ENCODE measurements around the gene HSPB7. TPM values are rescaled to one million over a fixed set of nuclear protein-coding genes. Genes with fewer than 3 reads are reported as not detected.

HSPB7 gene
- total and polyA plus RNA-seq, 2 experiments from 2014 or later: 0.13 TPM; not detected in 1

DNA sequence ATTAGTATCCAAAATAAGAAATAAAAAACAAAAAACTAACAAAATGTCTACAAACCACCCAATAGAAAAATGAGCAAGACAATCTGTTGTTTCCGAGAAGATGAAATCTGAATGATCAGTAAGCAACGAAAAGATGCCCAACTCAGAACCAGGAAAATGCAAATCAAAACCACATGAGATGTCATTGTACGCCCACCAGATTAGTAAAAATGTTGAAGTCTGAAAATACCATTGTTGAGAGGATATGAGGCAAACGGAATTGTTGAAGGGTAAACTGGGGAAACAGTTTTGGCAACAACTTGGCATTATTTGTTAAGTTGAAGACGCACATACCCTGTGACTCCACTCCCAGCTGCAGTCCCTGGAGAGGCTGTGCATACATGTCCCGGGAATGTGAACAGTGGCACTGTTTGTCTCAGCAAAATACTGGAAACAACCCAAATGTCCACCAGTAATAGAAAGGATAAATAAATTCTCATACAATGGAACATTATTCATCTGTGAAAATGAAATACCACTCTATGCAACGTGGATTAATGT is 52.5 kb downstream of the HSPB7 start:
- H4K20me1 ChIP-seq (replicated peaks; ENCODE audit: insufficient read depth): peaks cover 17% of the 10 kb centered on the region; the same call in 1 of the 2 replicates
- no peak overlapping the region for H3K4me3 ChIP-seq
- no peak overlapping the region for H2AFZ ChIP-seq
- peaks cover 25% of the 10 kb centered on the region for H3K36me3 Mint-ChIP-seq (ENCODE audit: low read depth)
- H3K4me1 Mint-ChIP-seq: peaks cover 10% of the 10 kb centered on the region
- no peaks in the 10 kb centered on the region for H3K9me2 ChIP-seq (ENCODE audit: insufficient read depth)
- H3K79me2 ChIP-seq (replicated peaks; ENCODE audit: insufficient read depth): 0 out of 2 replicates have a peak, but pooled peaks cover 3% of the 10 kb centered on the region
- no peak overlapping the region for H3K4me3 Mint-ChIP-seq
- H3K27me3 Mint-ChIP-seq (ENCODE audit: insufficient read depth, low read depth, poor library complexity): peaks cover 11% of the 10 kb centered on the region
- no peaks in the 10 kb centered on the region for H3K27me3 ChIP-seq (ENCODE audit: insufficient read depth)
- no peaks in the 10 kb centered on the region for H3K4me1 ChIP-seq (ENCODE audit: insufficient read depth)
- H3K36me3 ChIP-seq (ENCODE audit: insufficient read depth): no peaks in the 10 kb centered on the region; the same call in 1 of the 2 replicates
- no peak for DNase-seq (ENCODE audit: low spot score)
- peaks cover 15% of the 10 kb centered on the region for H3K9me3 Mint-ChIP-seq
- no peak overlapping the region for H3K4me2 ChIP-seq
- no peak overlapping the region for H3K27ac Mint-ChIP-seq
- no peak for ATAC-seq
- no peaks in the 10 kb centered on the region for H3F3A ChIP-seq (replicated peaks; ENCODE audit: low read depth)
- H3K27ac ChIP-seq (ENCODE audit: low read depth): no peak overlapping the region
- no peak for TF ChIP-seq NANOG (IDR thresholded peaks at IDR 0.05; ENCODE audit: borderline replicate concordance)
- TF ChIP-seq CREB1 (CRISPR knock-in tag; IDR thresholded peaks at IDR 0.05; ENCODE audit: low read depth): no peak
- TF ChIP-seq, protein P1, sequence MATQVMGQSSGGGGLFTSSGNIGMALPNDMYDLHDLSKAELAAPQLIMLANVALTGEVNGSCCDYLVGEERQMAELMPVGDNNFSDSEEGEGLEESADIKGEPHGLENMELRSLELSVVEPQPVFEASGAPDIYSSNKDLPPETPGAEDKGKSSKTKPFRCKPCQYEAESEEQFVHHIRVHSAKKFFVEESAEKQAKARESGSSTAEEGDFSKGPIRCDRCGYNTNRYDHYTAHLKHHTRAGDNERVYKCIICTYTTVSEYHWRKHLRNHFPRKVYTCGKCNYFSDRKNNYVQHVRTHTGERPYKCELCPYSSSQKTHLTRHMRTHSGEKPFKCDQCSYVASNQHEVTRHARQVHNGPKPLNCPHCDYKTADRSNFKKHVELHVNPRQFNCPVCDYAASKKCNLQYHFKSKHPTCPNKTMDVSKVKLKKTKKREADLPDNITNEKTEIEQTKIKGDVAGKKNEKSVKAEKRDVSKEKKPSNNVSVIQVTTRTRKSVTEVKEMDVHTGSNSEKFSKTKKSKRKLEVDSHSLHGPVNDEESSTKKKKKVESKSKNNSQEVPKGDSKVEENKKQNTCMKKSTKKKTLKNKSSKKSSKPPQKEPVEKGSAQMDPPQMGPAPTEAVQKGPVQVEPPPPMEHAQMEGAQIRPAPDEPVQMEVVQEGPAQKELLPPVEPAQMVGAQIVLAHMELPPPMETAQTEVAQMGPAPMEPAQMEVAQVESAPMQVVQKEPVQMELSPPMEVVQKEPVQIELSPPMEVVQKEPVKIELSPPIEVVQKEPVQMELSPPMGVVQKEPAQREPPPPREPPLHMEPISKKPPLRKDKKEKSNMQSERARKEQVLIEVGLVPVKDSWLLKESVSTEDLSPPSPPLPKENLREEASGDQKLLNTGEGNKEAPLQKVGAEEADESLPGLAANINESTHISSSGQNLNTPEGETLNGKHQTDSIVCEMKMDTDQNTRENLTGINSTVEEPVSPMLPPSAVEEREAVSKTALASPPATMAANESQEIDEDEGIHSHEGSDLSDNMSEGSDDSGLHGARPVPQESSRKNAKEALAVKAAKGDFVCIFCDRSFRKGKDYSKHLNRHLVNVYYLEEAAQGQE (IDR thresholded peaks at IDR 0.05; ENCODE audit: unreplicated experiment): no peak
- TF ChIP-seq POLR2AphosphoS5 (IDR thresholded peaks at IDR 0.05; ENCODE audit: low read depth): no peak
- TF ChIP-seq, protein P2, sequence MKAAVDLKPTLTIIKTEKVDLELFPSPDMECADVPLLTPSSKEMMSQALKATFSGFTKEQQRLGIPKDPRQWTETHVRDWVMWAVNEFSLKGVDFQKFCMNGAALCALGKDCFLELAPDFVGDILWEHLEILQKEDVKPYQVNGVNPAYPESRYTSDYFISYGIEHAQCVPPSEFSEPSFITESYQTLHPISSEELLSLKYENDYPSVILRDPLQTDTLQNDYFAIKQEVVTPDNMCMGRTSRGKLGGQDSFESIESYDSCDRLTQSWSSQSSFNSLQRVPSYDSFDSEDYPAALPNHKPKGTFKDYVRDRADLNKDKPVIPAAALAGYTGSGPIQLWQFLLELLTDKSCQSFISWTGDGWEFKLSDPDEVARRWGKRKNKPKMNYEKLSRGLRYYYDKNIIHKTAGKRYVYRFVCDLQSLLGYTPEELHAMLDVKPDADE (IDR thresholded peaks at IDR 0.05): no peak
- TF ChIP-seq, protein P3, sequence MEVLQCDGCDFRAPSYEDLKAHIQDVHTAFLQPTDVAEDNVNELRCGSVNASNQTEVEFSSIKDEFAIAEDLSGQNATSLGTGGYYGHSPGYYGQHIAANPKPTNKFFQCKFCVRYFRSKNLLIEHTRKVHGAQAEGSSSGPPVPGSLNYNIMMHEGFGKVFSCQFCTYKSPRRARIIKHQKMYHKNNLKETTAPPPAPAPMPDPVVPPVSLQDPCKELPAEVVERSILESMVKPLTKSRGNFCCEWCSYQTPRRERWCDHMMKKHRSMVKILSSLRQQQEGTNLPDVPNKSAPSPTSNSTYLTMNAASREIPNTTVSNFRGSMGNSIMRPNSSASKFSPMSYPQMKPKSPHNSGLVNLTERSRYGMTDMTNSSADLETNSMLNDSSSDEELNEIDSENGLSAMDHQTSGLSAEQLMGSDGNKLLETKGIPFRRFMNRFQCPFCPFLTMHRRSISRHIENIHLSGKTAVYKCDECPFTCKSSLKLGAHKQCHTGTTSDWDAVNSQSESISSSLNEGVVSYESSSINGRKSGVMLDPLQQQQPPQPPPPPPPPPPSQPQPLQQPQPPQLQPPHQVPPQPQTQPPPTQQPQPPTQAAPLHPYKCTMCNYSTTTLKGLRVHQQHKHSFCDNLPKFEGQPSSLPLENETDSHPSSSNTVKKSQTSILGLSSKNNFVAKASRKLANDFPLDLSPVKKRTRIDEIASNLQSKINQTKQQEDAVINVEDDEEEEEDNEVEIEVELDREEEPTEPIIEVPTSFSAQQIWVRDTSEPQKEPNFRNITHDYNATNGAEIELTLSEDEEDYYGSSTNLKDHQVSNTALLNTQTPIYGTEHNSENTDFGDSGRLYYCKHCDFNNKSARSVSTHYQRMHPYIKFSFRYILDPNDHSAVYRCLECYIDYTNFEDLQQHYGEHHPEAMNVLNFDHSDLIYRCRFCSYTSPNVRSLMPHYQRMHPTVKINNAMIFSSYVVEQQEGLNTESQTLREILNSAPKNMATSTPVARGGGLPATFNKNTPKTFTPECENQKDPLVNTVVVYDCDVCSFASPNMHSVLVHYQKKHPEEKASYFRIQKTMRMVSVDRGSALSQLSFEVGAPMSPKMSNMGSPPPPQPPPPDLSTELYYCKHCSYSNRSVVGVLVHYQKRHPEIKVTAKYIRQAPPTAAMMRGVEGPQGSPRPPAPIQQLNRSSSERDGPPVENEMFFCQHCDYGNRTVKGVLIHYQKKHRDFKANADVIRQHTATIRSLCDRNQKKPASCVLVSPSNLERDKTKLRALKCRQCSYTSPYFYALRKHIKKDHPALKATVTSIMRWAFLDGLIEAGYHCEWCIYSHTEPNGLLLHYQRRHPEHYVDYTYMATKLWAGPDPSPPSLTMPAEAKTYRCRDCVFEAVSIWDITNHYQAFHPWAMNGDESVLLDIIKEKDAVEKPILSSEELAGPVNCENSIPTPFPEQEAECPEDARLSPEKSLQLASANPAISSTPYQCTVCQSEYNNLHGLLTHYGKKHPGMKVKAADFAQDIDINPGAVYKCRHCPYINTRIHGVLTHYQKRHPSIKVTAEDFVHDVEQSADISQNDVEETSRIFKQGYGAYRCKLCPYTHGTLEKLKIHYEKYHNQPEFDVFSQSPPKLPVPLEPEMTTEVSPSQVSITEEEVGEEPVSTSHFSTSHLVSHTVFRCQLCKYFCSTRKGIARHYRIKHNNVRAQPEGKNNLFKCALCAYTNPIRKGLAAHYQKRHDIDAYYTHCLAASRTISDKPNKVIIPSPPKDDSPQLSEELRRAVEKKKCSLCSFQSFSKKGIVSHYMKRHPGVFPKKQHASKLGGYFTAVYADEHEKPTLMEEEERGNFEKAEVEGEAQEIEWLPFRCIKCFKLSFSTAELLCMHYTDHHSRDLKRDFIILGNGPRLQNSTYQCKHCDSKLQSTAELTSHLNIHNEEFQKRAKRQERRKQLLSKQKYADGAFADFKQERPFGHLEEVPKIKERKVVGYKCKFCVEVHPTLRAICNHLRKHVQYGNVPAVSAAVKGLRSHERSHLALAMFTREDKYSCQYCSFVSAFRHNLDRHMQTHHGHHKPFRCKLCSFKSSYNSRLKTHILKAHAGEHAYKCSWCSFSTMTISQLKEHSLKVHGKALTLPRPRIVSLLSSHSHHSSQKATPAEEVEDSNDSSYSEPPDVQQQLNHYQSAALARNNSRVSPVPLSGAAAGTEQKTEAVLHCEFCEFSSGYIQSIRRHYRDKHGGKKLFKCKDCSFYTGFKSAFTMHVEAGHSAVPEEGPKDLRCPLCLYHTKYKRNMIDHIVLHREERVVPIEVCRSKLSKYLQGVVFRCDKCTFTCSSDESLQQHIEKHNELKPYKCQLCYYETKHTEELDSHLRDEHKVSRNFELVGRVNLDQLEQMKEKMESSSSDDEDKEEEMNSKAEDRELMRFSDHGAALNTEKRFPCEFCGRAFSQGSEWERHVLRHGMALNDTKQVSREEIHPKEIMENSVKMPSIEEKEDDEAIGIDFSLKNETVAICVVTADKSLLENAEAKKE (CRISPR knock-in tag; IDR thresholded peaks at IDR 0.05): no peak
- TF ChIP-seq JUNB (IDR thresholded peaks at IDR 0.05; ENCODE audit: unreplicated experiment): no peak
- TF ChIP-seq, protein P4, sequence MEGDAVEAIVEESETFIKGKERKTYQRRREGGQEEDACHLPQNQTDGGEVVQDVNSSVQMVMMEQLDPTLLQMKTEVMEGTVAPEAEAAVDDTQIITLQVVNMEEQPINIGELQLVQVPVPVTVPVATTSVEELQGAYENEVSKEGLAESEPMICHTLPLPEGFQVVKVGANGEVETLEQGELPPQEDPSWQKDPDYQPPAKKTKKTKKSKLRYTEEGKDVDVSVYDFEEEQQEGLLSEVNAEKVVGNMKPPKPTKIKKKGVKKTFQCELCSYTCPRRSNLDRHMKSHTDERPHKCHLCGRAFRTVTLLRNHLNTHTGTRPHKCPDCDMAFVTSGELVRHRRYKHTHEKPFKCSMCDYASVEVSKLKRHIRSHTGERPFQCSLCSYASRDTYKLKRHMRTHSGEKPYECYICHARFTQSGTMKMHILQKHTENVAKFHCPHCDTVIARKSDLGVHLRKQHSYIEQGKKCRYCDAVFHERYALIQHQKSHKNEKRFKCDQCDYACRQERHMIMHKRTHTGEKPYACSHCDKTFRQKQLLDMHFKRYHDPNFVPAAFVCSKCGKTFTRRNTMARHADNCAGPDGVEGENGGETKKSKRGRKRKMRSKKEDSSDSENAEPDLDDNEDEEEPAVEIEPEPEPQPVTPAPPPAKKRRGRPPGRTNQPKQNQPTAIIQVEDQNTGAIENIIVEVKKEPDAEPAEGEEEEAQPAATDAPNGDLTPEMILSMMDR (conservative IDR thresholded peaks at IDR 0.05; ENCODE audit: low read depth in 2 of 2): no peak
- no peak for TF ChIP-seq STAT1 (IDR thresholded peaks at IDR 0.05; ENCODE audit: unreplicated experiment)
- TF ChIP-seq EZH2phosphoT487 (IDR thresholded peaks at IDR 0.05; ENCODE audit: unreplicated experiment): no peak
- no peak for TF ChIP-seq ZNF331 (CRISPR knock-in tag; IDR thresholded peaks at IDR 0.05; ENCODE audit: low read depth)
- TF ChIP-seq ZNF114 (CRISPR knock-in tag; IDR thresholded peaks at IDR 0.05): no peak
- no peak for TF ChIP-seq EZH2 (IDR thresholded peaks at IDR 0.05; ENCODE audit: low read depth, unreplicated experiment)
